Stimulated activated CD8-positive, alpha-beta memory T cell treated with anti-CD3 and anti-CD28 coated beads, Interleukin-2, amount 100 ng/mL, for 1 hour (primary cell): ENCODE data around the gene GTSF1L.
"Not testable (repeated sequence)": the region's sequence is repeated elsewhere in the genome, so short reads cannot be mapped to it uniquely, and the experiment has no call there.

ENCODE experiments used
- DNase-seq, 2 donors: peaks; one replicate each; pipeline ENCODE4 v3.0.0-alpha.2; 2020; ENCODE audit warnings: low read depth in 2 of 2

Gene GTSF1L

DNA sequence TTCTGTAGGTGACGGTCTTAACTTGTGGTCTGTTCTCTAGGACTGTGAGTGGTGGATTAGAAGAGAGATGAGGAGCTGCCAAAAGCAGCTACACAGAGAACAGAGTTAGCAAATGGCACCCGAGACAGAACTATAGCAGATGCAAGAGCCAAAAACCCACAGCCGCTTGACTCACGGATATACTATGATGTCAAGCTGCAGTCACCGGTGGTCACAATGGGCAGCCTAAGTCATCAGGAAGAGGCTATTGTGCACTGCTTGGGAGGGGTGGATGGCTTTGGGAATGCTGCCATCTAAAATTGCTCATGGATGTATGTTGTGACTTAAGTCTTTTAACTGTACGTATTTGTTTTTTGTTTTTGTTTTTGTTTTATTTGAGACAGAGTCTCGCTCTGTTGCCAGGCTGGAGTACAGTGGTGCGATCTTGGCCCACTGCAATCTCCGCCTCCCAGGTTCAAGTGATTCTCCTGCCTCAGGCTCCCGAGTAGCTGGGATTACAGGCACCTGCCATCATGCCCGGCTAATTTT is at the start of gene GTSF1L:
TSS of gene GTSF1L (minus strand) at position 192 of the 528 bp plus-strand sequence. CDS start 308 bp downstream, outside the sequence.
- DNase-seq = no peak

DNA sequence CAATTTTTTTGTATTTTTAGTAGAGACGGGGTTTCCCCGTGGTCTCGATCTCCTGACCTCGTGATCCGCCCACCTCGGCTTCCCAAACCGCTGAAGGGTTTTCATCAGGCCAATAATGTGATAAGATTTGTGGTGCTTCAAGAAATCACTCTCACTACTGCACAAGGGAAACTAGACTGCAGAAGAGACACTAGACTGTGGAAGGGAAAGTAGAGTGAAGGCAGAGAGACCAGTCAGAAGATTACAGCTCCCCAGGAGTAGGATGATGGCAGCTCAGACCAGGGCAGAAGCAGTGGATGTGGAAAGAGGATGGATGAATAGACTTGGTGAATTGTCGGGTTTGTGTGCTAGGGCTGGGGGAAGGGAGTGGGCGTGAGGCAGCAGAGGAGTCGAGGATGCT is 48.0 kb upstream of the GTSF1L start:
- DNase-seq = no peak

DNA sequence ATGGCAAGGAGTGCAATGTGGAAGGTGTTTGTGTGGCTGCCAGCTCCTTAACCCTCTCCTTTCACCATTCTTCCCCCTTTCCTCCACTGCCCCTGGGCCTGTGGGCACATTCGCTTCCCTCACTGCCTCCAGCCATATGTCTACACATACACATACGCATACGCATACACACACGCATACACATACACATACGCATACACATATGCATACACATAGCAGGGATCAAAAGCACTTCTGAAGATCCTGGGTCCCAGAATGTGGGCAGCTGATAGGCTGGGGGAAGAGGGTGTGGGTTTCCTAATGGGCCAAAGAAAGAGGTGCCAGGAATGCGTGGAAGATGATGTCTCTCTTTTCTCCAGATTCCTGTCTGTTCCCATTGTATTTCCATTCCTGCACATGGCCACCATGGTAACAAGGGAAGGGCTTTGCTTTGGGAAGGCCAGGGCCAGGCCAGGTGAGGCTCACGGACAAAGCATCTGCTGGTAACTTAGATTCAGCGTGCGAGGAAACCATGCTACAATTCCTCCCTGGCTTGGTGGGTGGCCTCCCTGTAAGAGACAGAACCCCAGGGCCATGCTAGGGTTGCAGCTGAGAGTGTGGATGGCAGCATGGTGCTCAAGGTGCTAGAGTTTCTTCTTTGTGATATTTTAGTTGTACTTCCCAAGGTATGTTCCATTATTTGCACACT is 44.8 kb upstream of the GTSF1L start:
- DNase-seq = no peak

DNA sequence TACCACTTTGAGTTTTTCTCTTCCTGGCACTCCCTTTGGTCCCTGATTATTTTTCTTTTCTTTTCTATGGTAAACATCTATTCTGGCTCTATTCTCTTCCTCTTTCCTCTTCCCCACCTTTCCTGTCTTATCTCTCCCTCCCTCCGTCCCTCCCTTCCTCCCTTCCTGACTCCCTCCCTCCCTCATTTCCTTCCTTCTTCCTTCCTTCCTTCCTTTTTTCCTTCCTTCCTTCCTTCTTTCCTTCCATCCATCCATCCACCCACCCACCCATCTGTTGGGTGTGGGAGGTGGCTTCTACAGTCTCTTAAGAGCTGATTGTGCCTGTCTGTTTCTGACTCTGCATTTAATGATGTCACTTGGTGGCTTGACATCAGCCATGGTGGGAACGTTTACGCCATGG is 43.5 kb upstream of the GTSF1L start:
- no peak for DNase-seq

DNA sequence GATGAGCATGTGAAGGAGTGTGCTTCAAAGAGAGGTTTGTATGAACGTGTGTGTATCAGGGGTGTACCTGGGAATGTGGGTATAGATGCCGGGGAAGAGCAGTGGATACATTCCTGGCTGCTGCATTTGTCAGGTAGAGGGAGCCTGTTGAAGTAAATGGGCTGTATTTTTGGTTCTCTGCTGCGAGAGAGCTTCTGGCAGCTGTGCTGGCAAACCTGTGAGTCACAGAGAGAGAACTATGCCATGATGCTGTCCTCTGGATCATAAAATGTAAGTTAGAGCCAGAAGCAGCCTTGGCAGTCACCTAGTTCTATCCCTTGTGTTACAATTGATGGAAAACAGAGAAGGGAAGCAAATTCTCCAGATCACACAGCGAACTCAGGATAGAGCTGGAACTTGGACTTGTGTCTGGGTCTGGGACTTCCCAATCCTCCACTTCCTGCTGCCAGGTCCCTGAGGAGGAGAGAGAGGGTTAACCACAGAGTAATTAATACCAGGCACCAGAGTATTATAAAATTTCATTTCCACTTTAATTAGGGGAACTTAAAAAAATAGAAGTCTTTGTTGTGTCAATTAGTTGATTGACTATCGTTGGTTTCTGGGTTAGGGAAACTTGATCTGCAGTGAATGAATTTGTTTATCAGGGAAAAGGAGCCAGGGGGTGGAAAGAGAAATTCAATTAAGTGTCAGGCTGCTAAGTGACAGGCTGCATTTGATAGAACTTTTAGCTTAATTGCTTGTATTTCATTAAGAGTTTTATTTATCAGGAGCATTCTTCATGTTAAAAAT is 41.1 kb upstream of the GTSF1L start:
- DNase-seq = no peak

DNA sequence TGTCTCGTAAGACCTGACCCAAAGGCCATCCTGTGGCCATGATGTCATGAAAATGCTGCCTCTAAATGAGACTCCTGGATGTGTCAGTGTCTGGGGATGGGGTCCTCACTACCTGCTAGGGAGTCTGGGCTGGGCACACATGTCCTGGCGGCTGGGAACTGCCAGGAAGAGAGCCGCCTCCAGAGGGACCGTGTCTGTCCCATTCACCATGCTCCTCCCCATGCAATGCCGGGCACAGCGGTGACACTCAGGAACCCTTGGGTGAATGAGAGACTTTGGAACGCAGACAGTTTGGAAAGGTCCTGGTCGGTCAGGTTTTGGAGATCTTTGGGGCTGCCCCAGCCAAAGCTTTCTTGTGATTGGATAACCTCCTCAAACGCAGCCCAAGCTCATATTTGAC is 40.1 kb upstream of the GTSF1L start:
- DNase-seq = no peak

DNA sequence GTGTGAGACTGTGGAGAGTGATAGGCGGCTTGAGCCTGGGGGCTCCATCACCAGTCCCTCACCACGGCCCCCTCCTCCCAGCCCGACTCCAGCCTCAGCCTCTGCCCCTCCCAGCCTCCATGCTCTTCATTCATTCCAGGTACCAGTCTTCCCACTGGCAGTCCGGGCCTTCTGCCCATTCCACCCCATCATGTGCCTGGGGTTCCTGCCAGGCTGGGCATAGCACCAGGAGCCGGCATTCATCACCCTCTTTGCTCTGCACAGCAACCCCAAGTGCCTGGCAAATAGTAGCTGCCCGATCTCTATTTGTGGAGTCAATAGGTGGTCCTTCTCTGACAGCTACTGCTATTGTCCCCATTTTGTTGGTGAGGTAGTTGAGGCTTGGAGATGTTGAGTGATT is 39.6 kb upstream of the GTSF1L start:
- no peak for DNase-seq

DNA sequence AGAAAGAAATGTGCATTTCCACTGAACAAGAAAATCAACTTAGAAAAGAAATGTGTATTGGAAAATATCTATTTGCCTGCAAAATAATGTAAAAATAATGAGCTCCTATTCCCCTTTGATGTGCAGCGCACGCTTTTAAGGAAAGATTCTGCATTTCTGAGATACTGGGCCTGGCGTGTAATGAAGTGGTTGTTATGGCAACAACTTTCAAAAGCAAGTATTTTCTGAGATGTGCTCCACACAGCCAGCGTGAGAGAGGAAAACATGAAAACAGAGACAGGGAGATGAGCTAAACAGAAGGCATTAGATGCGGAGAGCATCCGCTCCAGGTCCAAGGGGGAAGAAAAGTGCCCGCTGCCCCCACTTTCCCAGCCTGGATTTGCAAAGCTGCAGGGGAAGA is 39.1 kb upstream of the GTSF1L start:
- DNase-seq = no peak

DNA sequence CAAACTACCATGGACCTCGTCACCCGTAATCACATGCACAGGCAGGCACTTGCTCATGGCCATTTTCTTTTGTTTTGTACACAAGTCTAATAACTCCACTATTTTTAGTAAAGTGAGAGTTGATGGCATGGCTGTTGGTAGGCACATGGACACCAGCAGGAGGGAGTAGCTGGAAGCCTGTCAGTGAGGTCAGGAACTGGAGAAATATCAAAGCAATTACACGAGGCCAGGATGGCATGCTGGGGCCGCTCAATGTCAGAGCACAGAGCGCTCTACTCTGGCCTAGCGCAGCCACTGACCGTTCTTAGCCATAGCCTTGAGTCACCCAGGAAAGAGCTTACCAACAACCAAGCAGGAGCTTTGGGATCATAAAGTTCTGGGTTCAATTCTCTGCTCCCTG is 36.1 kb upstream of the GTSF1L start:
- no peak for DNase-seq

DNA sequence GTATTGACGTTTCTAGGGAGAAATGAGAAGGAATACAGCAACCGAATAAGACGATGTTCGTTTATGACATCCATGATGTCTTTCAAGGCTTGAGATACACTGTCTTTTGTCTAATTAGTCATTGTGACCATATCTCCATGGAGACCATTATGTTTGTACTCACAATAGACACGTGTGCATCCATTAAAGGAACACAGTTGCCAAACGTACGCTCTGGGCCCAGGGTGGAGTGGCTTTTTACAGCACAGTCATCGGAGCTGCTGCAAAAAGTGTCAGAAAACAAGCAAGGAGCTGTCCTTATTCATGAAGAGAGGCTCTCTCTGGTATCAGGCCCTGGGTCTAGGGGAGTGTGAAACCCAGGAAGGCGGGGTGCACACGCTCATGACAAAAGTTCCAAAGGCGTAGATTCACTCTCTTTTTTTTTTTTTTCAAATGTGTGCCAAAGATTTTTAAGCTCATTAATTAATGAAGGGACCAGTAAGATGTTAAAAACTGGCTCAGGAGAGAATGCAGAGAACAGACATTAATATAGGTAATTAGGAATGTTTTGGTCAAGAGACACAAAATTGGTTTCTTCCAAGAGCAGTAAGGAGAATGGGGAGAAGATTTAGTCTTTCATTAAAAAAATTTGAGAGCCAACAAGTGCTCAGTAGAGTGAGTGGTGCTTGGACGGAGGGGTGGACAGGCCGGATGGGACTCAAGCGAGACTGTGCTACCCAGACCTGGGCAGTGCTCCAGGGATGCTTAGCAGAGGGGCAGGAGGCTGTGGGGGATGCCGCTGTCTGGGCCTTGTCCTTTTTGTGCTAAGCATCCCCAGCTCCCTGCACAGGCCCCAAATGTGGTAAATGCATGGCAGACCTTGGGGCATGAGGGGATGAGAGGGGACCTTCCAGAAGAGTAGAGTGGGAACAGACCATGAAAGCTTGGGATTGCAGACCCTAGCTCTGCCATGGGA is 34.9 kb upstream of the GTSF1L start:
- no peak for DNase-seq

DNA sequence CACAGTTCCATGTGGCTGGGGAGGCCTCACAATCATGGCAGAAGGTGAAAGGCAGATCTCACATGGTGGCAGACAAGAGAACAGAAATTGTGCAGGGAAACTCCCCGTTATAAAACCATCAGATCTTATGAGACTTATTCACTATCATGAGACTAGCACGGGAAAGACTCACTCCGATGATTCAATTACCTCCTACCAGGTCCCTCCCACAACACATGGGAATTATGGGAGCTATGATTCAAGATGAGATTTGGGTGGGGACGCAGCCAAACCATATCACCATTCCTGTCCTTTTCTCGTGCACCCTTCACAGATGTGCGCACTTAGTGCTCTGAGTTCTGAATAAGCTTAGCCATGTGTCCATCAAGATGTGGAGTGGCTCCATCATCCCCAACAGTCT is 31.1 kb upstream of the GTSF1L start:
- DNase-seq = not testable (repeated sequence)

DNA sequence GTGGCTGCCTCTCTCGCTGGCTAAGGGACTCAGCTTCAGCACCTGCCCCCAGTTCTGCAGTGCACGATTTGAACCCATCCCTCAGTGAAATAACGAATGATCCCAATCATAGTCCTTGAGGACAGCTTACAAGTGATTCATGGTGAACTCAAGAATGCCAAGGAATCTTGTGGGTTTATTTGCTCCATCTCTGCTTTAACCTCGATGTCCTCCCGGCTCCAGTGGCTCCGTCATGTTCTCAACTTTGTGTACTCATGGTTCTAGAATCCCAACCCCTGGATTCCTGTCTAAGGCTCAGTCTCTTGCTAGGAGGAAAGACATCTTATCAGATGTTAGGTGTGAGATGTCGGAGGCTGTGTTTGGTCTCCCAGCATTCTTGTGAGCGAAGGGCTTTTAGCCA is 29.0 kb upstream of the GTSF1L start:
- no peak for DNase-seq

DNA sequence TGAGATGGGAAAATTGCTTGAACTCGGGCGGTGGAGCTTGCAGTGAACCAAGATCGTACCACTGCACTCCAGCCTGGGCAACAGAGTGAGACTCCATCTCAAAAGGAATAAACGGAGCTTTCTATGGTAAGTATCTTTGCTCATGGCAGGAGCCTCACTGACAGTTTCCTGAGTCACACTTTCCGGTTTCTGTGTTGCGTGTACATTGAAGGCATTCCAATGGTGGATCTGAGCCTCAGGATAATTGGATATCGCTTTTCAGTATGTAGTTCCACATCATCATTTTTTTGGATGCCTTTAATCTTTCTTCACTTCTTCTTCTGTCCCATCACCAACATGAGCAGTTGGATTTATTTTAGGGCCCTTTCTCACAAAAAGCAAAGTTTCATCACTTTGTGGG is 28.6 kb upstream of the GTSF1L start:
- DNase-seq = no peak

DNA sequence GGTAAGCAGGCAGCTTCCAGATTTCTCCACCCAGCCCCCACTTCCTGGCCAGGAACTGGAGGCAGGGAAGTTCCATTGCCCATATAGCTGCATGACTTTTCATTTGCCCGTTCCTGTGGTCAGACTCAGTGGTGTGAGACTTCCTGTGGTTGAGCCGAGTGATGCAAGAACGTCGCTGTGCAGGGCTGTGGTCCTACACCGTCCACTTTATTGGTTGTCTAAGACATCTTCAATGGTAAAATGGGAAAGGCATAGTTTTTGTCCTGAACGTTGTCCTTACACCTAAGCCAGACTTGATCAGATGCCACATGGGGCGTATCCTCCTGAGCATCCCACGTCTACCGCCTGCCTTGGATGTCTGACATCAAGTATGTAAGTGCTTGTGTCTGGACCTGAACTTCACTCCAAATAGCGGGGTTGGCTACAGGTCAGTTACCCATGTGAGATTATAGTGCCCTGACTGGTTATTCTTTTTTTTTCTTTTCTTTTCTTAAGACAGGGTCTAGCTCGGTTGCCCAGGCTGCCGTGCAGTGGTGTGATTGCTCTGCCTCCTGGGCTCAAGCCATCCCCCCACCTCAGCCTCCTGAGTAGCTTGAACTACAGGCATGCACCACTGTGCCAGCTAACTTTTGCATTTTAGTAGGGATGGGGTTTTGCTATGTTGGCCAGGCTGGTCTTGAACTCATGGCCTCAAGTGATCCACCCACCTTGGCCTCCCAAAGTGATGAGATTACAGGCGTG is 25.9 kb upstream of the GTSF1L start:
- DNase-seq = peak in 1 of 2 donors; percentile 7

DNA sequence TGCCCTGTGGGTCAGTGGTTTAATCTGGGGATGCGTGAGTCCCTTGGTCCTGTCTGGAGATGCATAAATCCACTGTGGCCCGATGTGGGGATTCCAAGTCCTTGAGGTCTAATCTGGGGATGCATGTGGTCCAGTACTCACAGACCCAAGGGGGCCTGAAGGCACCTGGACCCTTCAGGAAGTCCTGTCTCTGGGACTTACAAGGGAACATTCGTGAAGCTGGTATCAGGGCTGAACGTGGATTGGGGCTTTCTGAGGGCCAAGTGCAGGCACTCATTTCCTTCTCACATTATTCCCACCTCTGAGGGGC is 25.2 kb upstream of the GTSF1L start:
- DNase-seq = no peak

DNA sequence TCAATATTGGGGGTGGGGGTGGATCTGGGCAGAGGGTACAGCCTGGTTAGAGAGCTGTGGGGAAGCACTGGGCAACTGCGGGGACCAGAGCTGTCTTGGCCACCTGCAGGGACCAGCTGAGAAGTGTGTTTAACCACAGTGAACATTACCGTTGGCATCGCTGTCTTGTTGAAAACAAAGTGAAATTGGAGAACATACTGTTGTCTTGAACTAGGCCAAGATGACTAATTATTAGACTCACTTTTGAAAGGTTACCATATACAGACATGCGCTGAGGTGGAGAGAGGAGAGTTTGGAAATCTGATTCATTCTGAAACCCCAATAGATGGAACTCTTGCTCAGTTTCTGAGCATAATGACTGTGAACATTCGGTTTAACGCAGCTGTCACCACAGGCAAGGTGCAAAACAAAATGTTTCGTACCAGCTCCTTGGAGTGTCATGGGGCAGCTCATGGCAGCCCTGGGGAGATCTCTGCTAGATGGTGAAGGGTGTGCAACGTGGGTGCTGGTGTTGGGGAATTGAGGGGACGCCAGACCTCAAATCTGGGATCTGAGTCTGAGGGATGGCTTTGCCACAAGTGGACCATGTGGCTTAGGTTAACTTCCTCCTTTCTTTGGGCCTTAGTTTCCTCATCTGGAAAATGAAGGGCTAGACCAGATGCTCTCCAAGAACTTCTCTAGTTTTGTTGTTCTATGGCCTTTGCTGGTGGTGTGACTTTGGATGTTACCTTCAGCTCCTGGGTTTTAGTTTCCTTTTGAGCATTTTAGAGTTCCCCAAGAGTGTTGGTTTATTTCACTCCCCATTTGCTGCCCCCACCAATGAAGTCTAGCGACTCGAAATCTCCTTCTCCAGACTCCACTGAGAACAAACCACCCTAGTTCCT is 24.6 kb upstream of the GTSF1L start:
- no peak for DNase-seq

DNA sequence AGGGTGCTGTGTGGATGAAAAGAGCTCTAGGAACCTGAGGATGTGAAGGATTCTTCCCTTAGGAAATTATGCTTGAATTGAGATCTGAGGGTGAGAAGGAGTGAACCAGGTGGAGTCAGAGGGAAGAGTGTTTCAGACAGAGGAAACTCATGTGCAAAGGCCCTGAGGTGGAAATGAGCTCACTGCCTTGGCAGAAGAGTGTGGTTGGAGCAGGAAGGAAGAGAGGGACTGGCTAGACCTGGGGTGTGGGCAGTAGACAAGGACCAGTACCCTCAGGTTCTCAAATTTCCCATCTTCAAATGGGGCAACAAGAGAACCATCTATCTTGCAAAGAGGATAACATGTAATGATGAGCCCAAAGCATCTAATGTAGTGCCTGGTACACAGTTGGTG is 24.0 kb upstream of the GTSF1L start:
- DNase-seq = no peak

DNA sequence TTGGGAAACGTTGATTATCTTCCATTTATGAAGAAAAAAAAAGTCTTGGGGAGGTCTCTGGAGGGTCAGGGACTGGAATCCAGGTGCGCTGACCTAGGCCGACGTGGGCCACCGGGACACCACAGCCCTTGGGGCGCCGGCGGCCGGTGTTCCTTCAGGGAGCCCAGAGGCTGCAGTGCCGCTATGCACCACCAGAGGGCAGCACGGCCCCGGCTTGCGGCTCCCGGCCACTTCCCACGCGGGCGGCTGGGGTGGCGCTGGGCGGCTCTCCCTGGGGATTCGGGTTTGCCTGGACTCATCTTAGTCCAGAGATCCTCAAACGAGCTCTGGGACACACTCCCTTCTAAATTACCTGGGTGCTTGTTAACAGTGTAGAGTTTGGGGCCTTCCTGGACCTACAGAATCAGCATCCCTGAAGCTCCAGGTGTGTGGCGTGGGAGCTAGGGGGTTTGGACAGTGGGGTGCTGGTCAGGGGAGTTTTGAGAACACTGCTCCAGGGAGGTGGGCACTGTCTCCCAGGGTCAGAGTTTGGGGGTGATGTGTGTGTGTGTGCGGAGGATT is 23.0 kb upstream of the GTSF1L start:
- DNase-seq = peak; percentile 62 to 73

DNA sequence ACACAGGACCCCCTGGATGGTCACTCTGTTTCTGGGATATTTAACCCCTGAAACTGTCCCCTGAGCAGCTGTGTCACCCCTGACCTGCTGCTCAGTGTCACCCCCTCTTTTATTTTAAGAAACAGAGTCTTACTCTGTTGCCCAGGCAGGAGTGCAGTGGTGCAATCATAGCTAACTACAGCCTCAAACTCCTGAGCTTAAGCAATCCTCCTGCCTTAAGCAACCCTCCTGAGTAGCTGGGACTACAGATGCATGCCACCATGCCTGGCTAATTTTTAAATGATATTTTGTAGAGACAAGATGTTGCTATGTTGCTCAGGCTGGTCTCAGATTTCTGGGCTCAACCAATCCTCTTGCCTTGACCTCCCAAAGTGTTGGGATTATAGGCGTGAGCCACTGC is 21.5 kb upstream of the GTSF1L start:
- no peak for DNase-seq
